ENCODE measurements around the gene ZNF25.
"Not testable (repeated sequence)": the region's sequence is repeated elsewhere in the genome, so short reads cannot be mapped to it uniquely, and the experiment has no call there.

Gene ZNF25

DNA sequence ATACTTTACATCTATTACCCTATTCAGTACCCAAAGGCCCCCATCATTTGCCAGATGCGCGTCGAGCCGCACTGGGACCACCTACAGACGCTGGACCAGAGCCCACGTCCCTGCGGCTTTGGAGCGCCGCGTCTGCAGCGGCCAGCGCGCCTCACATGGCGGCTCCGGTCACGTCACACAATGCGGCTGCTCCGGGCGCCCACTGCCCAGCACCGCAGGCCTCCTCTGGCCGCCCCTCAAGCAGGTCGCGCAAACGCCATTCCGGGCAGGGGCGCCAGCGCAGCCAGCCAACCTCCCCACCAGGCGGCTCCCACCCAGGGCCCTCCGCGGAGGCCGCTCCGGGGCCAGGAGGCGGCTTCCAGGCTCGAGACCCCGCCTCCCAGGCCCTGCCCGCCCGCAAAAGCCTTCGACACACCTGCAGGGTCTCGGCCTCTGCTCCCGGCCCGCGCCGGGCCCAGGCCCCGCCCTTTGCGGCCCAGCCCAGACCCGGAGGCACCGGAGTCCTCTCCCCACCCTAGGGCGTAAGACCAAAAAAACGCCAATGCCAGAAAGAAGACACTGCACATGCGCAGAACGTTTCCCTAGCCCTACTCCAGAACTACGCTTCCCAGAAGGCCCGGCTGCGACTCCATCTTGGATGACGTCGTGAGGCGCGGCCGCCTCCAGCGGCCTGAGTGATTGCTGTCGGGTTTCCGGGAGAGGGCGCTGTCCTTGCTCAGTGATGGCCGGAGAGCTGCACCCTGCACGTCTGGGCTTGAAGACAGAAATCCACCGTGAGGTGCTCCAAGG, at the start of gene ZNF25:
Gene ZNF25 (minus strand): TSS at position 557 of the 789 bp plus-strand sequence. CDS start 4,925 bp downstream, outside the sequence.
- DNase-seq: peak; percentile 87

DNA sequence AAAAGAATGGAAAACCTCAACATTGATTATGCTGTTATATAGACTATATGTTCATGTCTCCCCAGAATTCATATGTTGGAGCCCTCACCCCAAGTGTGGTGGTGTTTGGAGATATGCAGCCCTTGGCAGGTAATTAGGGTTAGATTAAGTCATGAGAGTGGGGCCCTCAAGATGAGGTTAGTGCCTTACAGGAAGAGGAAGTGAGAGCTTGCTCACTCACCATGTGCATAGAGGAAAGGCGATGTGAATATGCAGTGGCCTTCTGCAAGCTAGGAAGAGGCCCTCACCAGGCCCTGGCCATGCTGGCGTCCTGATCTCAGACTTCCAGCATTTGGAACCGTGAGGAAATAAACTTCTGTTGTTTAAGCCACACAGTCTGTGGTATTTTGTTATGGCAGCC, 48.8 kb upstream of the ZNF25 start:
- no peak for DNase-seq

GRCh38 chr10:38019124-38019523, 42.7 kb upstream of the ZNF25 start:
- DNase-seq: not testable (repeated sequence)

DNA sequence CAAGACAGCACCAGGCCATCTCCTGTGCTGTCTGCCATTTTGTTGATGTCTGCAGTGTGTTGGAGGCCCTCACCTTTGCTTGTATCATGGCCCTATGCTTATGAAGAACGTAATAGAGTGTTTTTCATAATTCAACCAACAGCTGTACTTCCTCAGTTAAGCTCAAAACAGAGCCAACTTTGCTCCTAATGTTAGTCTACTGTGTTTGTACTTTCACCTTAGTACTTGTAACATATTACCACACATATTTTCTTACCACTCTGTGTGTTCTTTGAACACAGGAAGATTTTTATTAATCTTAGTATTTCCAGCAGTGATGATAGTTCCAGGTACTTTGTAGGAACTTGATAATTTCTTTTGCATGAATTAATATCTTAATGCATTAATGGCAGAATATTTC, 39.9 kb upstream of the ZNF25 start:
- no peak for DNase-seq

DNA sequence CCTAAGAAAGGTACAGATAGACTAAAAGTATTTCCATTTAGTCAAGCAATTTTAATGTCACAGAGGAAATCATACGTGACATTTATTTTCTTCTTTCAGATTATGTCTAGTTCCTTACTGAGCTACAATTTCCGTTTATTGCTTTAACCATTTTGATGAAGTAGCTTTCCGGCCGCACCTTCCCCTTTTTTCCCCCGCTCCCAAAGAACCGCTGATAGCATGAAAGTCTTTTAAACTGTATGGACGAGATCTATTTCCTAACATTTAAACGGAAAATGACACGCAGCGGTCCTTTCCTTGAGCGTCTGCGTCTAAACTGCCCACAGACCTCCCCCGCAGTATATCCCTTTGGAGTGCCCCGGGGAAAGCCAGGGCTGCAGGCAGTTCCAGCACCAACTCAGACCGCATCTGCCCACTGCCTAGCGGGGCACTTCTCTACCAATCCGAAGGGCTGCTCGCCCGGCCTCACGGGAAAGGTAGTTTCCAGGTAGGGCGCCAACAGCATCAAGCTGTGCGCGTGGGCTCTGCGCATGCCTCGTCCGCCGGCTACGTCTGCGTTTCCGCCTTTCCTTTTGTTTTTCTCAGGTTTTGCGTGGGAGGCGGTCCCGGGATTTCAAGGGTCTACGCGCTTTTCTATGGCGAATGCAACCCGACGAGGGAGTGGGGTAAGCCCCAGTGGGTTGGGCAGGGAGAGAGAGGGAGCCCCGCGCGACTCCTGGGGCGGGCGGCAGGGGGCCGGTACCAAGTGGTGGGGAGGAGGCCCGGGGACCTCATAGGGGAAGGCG, 33.9 kb upstream of the ZNF25 start, which contains the start of gene ZNF33A:
Gene ZNF33A (plus strand): TSS at position 557 of the 785 bp plus-strand sequence. CDS start 1,667 bp downstream, outside the sequence.
- peak; percentile 67 for DNase-seq

DNA sequence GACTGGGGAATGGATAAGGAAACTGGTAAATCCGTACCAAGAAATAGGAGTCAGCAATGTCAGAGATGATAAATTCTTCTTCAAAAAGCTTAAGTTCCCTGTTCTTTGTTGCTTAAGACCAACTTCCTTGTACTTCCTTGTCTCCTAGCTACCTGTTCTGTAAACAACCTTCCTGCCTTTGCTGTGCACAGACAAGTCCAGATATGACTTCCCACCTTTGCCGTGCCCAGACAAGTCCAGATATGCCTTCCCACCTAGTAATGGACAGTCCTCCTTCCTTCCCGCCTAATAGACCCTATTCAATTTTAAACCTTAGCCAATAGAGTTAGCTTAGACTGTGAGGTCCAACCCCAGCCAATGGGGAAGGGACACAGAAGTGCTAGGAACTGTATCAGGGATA, 31.5 kb upstream of the ZNF25 start:
- no peak for DNase-seq

- DNase-seq: no peak
These were observed 31.1 kb upstream of the ZNF25 start for GRCh38 chr10:38007551-38007950.

- DNase-seq: no peak
These were observed 27.1 kb upstream of the ZNF25 start for GRCh38 chr10:38003588-38003987.

GRCh38 chr10:38003026-38003425, 26.6 kb upstream of the ZNF25 start:
- no peak for DNase-seq

GRCh38 chr10:38000474-38000873, 24.0 kb upstream of the ZNF25 start:
- DNase-seq: not testable (repeated sequence)

DNA sequence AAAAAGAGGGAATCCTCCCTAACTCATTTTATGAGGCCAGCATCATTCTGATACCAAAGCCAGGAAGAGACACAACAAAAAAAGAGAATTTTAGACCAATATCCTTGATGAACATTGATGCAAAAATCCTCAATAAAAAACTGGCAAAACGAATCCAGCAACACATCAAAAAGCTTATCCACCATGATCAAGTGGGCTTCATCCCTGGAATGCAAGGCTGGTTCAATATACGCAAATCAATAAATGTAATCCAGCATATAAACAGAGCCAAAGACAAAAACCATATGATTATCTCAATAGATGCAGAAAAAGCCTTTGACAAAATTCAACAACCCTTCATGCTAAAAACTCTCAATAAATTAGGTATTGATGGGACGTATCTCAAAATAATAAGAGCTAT, 22.5 kb upstream of the ZNF25 start:
- DNase-seq: not testable (repeated sequence)

GRCh38 chr10:37992083-37992482, 15.6 kb upstream of the ZNF25 start:
- DNase-seq: no peak

GRCh38 chr10:37991655-37992054, 15.2 kb upstream of the ZNF25 start:
- DNase-seq: no peak

DNA sequence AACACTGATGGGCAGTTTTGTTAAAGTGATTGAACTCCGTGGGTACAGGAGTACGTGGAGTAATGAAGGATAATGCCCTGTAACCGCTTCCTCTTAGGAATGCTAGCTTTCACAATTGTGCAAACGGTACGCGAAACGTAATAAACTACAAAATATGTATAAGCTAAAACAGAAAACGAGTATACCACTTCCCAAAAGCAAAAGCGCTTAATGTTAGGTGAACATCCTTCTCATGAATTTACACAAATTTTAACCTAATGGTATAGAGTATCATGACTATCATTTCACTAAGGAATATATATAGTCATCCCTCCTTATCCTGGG, 395 bp upstream of the ZNF25 start:
- no peak for DNase-seq

DNA sequence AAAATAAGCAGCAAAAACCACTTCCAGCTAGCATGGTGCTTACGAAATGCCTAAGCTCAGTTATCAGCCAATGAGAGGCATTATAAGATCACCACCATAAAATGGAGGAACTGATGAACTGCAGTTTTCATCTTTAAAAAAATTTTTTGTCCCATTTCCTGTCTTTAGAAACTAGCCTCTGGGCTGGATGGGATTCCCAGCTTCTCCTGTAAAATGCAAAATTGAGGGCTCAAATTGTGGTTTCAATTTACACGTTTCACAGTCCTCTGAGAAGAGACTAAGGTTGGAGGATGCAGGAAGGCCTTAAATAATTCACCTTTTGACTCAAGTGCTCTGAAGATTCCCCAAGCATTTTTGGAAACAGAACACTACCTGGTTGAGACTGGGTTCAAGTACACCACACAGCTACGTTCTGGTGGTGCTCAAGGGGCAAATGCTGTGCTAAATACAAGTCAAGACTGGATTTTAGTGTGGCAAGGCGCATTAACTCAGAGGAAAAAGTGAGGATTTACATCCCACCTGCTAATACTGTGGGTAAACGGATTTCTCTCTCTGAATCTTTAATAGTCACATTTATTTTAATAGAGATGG, 951 bp downstream of the ZNF25 start:
- DNase-seq: no peak

GRCh38 chr10:37972396-37972795, 4.1 kb downstream of the ZNF25 start:
- no peak for DNase-seq

DNA sequence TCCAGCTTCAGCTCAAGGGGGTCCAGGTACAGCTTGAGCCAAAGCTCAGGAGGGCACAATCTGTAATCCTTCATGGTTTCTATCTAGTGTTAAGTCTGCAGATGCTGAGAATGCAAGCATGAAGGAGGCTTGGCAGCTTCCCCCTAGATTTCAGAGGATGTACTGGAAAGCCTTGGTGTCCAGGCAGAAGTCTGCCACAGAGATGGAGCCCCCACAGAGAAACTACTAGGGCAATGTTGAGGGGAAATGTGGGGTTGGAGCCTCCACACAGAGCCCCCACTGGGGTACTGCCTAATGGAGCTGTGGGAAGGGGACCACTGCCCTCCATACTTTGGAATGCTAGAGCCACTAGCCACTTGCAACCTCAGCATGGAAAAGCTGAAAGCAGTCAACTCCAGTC, 11.4 kb downstream of the ZNF25 start:
- no peak for DNase-seq

DNA sequence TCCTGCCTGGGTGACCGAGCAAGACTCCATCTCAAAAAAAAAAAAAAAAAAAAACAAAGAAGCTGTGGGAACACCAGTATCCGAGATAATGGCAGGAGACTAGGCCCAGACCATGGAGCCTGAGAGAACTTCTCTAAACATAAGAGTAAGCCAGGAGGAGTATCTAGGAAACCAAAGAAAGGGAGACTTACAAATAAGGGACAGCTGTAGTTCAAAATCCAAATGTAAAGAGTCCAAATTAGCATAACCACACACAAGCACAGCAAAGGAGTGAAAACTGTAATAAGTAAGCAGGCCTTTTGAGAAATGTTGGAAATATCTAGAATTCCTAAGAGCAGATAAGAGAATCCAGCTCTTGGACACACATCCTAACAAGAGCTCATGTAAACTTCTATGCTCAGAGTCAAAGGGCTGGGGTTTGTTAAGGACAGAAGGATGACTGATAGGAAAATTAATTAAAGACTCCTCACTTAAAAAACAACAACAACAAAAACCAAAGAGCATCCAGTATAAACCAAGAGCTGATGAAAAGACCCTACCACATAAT, 15.8 kb downstream of the ZNF25 start:
- no peak for DNase-seq

GRCh38 chr10:37957841-37958240, 18.6 kb downstream of the ZNF25 start:
- DNase-seq: no peak

- DNase-seq: no peak
These were observed 23.5 kb downstream of the ZNF25 start for GRCh38 chr10:37952926-37953325.

GRCh38 chr10:37952043-37952755, 24.2 kb downstream of the ZNF25 start:
- no peak for DNase-seq

GRCh38 chr10:37948210-37948609, 28.2 kb downstream of the ZNF25 start:
- DNase-seq: no peak

GRCh38 chr10:37947526-37947925, 28.9 kb downstream of the ZNF25 start:
- no peak for DNase-seq

Measured in NCI-H510A (cell line).